ENCODE data around the gene TMEM95.
"Not testable (repeated sequence)": the region's sequence is repeated elsewhere in the genome, so short reads cannot be mapped to it uniquely, and the experiment has no call there.

The TMEM95 gene

GRCh38 chr17:7346761-7347614, 8.0 kb upstream of the TMEM95 start:
- no peak overlapping the region for H3K4me3 ChIP-seq (ENCODE audit: low read depth, low read length)

DNA sequence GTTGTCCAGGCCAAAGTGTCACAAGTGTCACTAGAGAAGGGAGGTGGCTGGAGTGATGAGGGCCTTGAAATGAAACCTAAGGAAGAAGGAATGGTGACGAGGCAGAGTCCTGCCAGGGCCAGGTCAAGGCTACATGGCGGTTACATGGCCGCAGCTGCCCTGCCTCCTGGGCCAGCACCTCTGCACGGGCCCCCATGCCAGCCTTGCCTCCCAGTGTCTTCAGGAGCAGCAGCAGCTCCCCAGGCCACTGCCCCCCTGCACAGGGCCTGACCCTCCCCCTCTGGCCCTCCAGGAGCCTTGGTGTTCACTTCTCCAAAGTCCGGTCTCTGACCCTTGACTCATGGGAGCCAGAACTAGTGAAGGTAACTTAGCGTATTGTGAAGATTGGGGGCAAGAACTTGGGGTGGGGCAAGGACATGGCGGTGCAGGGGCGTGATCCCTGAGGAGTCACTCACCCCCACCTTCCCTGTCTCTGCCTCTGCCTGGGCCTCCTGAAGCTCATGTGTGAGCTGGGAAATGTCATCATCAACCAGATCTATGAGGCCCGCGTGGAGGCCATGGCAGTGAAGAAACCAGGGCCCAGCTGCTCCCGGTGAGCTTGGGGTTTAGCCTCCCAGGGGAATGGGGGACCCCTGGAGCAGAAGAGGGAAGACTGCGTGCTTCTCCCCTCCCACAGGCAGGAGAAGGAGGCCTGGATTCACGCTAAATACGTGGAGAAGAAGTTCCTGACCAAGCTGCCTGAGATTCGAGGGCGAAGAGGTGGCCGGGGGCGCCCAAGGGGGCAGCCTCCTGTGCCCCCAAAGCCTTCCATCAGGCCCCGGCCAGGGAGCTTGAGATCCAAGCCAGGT, 7.1 kb upstream of the TMEM95 start:
- H3K4me3 ChIP-seq (ENCODE audit: low read depth, low read length), result no peak overlapping the region

DNA sequence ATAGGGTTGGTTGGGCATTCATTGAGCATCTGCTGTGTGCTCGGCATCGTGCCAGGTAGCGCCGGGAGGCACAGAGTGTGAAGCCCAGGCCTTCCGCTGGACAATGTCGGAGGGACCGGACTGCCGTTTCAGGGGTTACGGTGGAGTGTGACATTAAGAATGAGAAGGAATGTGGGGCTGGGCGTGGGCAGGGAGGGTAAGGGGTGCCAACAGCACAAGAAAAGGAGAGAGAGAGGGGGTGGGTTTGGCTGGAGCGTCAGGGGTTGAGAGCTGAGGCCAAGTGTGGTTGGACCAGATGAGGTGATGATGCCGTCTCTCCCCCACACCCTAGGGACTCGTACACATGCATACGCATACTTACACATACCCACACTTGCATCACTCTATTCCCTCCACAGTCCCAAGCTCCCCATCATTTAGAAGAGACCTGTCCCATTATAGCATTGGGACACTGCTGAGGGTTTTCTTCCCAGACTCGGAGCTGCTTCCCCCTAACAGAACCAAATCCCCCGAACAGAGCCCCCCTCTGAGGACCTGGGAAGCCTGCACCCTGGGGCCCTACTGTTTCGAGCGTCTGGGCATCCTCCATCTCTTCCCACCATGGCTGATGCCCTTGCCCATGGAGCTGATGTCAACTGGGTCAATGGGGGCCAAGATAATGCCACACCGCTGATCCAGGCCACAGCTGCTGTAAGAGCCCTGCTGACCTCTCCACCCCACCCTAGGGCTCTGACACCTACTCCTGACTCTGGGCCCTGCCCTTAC, 6.3 kb upstream of the TMEM95 start:
- H3K4me3 ChIP-seq (ENCODE audit: low read depth, low read length), result no peak overlapping the region

- peak within 1 kb of the TSS; percentile 62 for H3K4me3 ChIP-seq (ENCODE audit: low read depth, low read length)
These were observed 3.1 kb upstream of the TMEM95 start, which contains the start of gene KCTD11 for GRCh38 chr17:7351665-7352502. Gene KCTD11 (plus strand): TSS chr17:7352162.

DNA sequence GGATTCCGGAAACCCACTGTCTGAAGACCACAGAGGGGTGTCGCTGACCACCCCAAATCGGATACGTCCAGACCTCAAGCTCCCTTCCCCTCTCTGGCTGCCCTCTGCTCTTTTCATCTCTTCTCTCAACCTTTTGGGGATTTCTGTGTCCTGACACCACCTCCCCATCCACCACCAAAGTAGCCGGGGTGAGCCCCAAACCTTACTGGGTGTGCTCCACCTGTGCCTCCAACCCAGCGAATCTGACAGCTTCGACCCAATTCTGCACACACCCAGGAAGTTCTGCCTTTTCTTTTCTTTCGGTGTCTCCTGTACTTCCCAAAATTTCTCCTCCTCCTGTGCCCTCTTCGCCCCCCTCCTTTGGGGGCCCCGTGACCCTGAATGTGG, 2.5 kb upstream of the TMEM95 start:
- peak overlapping the region; percentile 49 for H3K4me3 ChIP-seq (ENCODE audit: low read depth, low read length)

GRCh38 chr17:7352910-7353635, 1.9 kb upstream of the TMEM95 start:
- no peak overlapping the region for H3K4me3 ChIP-seq (ENCODE audit: low read depth, low read length)

GRCh38 chr17:7354262-7354843, 603 bp upstream of the TMEM95 start:
- H3K4me3 ChIP-seq (ENCODE audit: low read depth, low read length), result no peak overlapping the region

GRCh38 chr17:7355573-7355972, 617 bp downstream of the TMEM95 start:
- H3K4me3 ChIP-seq (ENCODE audit: low read depth, low read length), result no peak overlapping the region

GRCh38 chr17:7356072-7356549, 1.2 kb downstream of the TMEM95 start:
- no peak overlapping the region for H3K4me3 ChIP-seq (ENCODE audit: low read depth, low read length)

- no peak overlapping the region for H3K4me3 ChIP-seq (ENCODE audit: low read depth, low read length)
These were observed 1.8 kb downstream of the TMEM95 start for GRCh38 chr17:7356756-7357155.

DNA sequence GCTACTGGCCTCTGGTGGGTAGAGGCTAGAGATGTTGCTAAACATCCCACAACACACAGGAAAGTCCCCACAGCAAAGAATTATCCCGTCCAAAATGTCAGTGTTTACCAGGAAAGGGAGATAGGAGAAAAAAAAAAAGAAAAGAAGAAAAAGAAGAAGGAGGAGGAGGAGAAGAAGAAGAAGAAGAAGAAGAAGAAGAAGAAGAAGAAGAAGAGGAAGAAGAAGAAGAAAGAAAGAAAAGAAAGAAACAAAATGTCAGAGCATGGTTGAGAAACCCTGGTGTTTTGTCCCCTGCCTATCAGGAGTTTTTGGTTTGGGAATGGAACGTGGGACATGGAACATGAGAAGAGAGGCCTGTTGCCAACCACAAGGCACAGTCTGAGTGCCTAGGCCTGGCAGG, 2.4 kb downstream of the TMEM95 start:
- no peak overlapping the region for H3K4me3 ChIP-seq (ENCODE audit: low read depth, low read length)

DNA sequence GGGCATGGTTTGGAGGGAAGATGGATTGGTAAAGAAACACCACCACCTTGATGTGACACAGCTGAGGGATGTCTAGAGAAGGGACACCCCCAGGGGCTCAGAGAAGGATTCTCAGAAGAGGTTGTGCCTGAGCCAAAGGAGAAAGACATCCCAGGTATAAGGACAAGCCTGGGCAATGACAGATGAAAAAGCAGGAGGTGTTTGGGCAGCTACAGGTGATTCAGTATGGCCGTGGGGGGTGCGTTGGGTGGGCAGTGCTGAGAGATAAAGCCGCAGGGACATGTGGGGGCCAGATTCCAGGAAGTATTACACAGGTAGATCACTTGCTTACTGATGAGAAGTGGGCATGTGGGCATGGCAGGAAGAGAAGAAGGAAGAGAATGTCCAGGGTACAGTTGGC, 7.0 kb downstream of the TMEM95 start:
- no peak overlapping the region for H3K4me3 ChIP-seq (ENCODE audit: low read depth, low read length)

GRCh38 chr17:7363311-7363710, 8.4 kb downstream of the TMEM95 start:
- H3K4me3 ChIP-seq (ENCODE audit: low read depth, low read length), result no peak overlapping the region

DNA sequence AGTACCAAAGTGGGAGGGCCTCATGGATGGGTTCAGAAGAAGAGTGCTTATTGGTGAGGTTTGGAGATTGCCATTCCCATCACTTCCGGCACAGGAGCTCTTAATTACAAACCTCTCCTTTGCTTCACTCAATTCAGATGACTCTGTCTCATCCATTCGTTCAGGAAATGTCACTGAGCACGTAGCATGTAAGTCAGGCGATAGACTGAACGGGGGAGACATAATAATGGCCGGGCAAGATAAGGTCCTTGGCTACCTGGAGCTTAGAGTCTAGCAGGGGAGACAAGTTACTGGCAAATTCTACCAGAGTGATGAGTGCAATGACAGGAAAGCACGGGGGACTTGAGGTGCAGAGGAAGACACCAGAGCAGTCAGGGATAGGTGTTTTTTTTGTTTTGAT, 11.0 kb downstream of the TMEM95 start:
- H3K4me3 ChIP-seq (ENCODE audit: low read depth, low read length), result not testable (repeated sequence)

DNA sequence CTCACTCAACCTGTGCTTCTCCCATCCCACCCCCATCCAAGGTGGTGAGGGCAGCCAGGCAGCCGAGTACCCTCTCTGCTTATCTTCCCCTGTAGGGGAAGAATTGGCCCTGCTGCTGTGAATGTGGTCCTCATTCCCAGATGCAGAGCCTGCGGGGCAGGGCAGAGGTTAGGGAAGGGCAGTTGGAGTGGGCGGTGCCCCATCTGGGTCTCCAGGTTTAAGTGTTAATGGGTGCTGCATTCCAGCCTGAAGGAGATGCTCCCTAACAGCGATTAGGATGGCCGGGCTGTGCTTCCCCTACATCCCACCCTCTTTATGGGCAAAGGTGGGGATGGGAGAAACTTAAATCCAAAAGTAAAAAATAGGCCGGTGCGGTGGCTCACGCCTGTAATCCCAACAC, 12.1 kb downstream of the TMEM95 start:
- H3K4me3 ChIP-seq (ENCODE audit: low read depth, low read length), result no peak overlapping the region

GRCh38 chr17:7367918-7368598, 13.1 kb downstream of the TMEM95 start:
- H3K4me3 ChIP-seq (ENCODE audit: low read depth, low read length), result no peak overlapping the region

DNA sequence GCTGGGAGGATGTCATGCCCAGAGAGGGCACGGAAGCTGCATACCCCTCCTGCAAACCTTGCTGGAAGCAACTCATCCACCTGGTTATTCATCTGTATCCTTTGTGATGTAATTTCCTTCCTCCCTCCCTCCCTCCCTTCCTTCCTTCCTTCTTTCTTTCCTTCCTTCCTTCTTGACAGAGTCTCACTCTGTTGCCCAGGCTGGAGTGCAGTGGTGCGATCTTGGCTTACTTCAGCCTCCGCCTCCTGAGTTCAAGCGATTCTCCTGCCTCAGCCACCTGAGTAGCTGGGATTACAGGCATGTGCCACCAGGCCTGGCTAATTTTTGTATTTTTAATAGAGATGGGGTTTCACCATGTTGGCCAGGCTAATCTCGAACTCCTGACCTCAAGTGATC, 13.6 kb downstream of the TMEM95 start:
- H3K4me3 ChIP-seq (ENCODE audit: low read depth, low read length), result not testable (repeated sequence)

DNA sequence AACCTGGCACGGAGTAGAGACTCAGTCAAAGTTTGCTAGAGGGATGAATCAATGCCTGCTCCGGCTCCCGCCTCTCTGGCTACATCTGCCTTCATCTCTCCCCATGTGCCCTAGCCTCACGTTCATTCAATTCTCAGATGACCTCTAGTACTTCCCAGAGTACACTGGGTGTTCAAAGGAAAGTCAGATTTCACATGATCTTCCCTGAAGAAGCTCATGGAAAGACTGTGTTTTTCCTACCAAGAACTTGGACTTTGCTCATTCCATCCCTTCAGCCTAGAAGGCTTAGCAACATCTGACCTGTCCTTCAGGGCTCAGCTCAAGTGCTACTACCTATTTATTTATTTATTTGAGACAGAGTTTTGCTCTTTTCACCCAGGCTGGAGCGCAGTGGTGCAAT, 14.9 kb downstream of the TMEM95 start:
- H3K4me3 ChIP-seq (ENCODE audit: low read depth, low read length), result no peak overlapping the region

DNA sequence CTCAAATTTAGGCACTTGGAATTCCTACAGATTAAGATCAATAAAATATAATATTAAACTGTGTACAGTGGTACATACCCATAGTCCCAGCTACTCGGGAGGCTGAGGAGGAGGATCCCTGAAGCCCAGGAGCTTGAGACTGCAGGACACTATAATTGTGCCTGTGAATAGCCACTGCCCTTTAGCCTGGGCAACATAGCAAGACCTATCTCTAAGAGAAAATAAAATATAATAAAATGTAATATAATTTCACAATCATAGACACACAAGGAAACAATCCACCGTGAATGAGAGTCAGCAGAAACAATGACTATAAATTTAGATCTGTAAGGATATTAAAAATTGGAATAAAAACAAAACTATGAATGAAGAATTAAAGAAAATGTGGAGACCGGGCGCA, 15.9 kb downstream of the TMEM95 start:
- H3K4me3 ChIP-seq (ENCODE audit: low read depth, low read length), result no peak overlapping the region

Measured in iPS-11a (cell line).